K562 (cell line): Measurements from ENCODE around the gene TMEM107. TPM values are rescaled to one million over a fixed set of nuclear protein-coding genes. Genes with fewer than 3 reads are reported as not detected.

ENCODE experiments used
- BRCA1 ChIP-seq, 2 experiments: fragments of 450-650 bp in 1 of 2; sonication (generic) in 1 of 2; formaldehyde crosslinking in 1 of 2; IDR thresholded peaks; 2 replicates each; pipeline versions ENCODE4 v1.5.0 to v1.6.1; 2017 to 2020; ENCODE audit warnings: mild to moderate bottlenecking in 1 of 2, missing genetic modification reagents in 1 of 2
- ELF1 ChIP-seq: fragments of 200-800 bp; sonication (Bioruptor generic); IDR thresholded peaks from 2 replicates; pipeline ENCODE4 v1.6.1; 2016; ENCODE audit warnings: missing genetic modification characterization, missing compliant biosample characterization
- HDAC2 ChIP-seq: fragments of 450-650 bp; IDR thresholded peaks from 2 replicates; pipeline ENCODE4 v1.6.1; 2016; ENCODE audit warnings: mild to moderate bottlenecking
- ILK ChIP-seq: fragments of 450-650 bp; IDR thresholded peaks from 2 replicates; pipeline ENCODE4 v1.6.1; 2016; ENCODE audit warnings: missing genetic modification characterization, low read depth, mild to moderate bottlenecking, missing compliant biosample characterization, moderate library complexity, borderline replicate concordance
- KAT2B ChIP-seq: IDR thresholded peaks from one replicate; pipeline ENCODE4 v1.6.1; 2012; ENCODE audit warnings: low read depth, mild to moderate bottlenecking, control low read depth, inconsistent platforms, low read length, moderate library complexity
- NCOA6 ChIP-seq: fragments of 450-650 bp; IDR thresholded peaks from 2 replicates; pipeline ENCODE4 v1.6.1; 2017; ENCODE audit warnings: mild to moderate bottlenecking
- PTTG1 ChIP-seq: fragments of 450-650 bp; IDR thresholded peaks from 2 replicates; pipeline ENCODE4 v1.6.1; 2016; ENCODE audit warnings: low read depth, mild to moderate bottlenecking, missing genetic modification characterization, missing compliant biosample characterization
- RAD51 ChIP-seq: fragments of 450-650 bp; IDR thresholded peaks from 2 replicates; pipeline ENCODE4 v1.7.1; 2016; ENCODE audit warnings: low read depth, mild to moderate bottlenecking, borderline replicate concordance
- RBM34 ChIP-seq: fragments of 200-400 bp; formaldehyde crosslinking; IDR thresholded peaks from 2 replicates; pipeline ENCODE4 v1.6.1; 2018; ENCODE audit warnings: low read length, borderline replicate concordance; ENCODE audit not compliant: insufficient read depth
- SOX6 ChIP-seq: fragments of 450-650 bp; IDR thresholded peaks from 2 replicates; pipeline ENCODE4 v1.6.1; 2014; ENCODE audit warnings: mild to moderate bottlenecking
- SUPT5H ChIP-seq: fragments of 450-650 bp; IDR thresholded peaks from 2 replicates; pipeline ENCODE4 v1.6.1; 2016
- TRIM28 ChIP-seq: fragments of 450-650 bp; IDR thresholded peaks from 2 replicates; pipeline ENCODE4 v1.6.1; 2017
- XRCC3 ChIP-seq: fragments of 450-650 bp; IDR thresholded peaks from 2 replicates; pipeline ENCODE4 v1.6.1; 2017; ENCODE audit warnings: mild to moderate bottlenecking, moderate library complexity
- YBX1 ChIP-seq: fragments of 450-650 bp; IDR thresholded peaks from 2 replicates; pipeline ENCODE4 v1.7.1; 2016; ENCODE audit warnings: mild to moderate bottlenecking
- ZBTB5 ChIP-seq: fragments of 450-650 bp; IDR thresholded peaks from 2 replicates; pipeline ENCODE4 v1.6.1; 2017; ENCODE audit warnings: antibody characterized with exemption
- ZNF785 ChIP-seq: fragments of 250-450 bp; sonication (Bioruptor Pico); IDR thresholded peaks from 2 replicates; pipeline ENCODE4 v1.4.0; 2020; ENCODE audit warnings: mild to moderate bottlenecking
- polyA plus RNA-seq, 8 experiments: library from polyadenylated mRNA; depleted of rRNA in 4 of 8; stranded (reverse) in 5 of 8; unstranded in 3 of 8; fragments of >200 nt; fragmentation: Nextera tagmentation in 2 of 8; fragmentation: Illumina TruSeq in 1 of 8; extraction: Ambion mirVana in 2 of 8; extraction: Trizol in 1 of 8; gene quantifications; 2 replicates each; pipeline versions ENCODE4 v1.2.1 to v1.2.3, GENCODE V29; 2011 to 2014; ENCODE audit warnings: inconsistent platforms in 1 of 8, missing spikeins in 1 of 8
- total RNA-seq, 7 experiments: library from RNA; depleted of rRNA in 6 of 7; stranded (reverse); fragments of >200 nt in 6 of 7; fragmentation: Illumina TruSeq in 2 of 7; extraction: Trizol in 2 of 7; gene quantifications; 2 replicates each; pipeline versions ENCODE4 v1.2.1 to v1.2.3, GENCODE V29; 2011 to 2021; ENCODE audit warnings: low replicate concordance in 1 of 7
- TF ChIP-seq, protein P1 (sequence below): fragments of 450-650 bp; IDR thresholded peaks from 2 replicates; pipeline ENCODE4 v1.6.1; 2016; ENCODE audit warnings: low read depth

Gene TMEM107
- total and polyA plus RNA-seq, 9 of the 15 experiments (the other 6 are each of a cell fraction or from before 2014, with no cell fraction given): 7.1 to 26.2 (median 16.9) TPM

- TF ChIP-seq PTTG1 (tag) (no peak), ILK (no peak), ZNF785 (no peak), NCOA6 (peak; percentile 95), ZBTB5 (no peak), RAD51 (peak; percentile 72; the same call in 1 of the 2 replicates), XRCC3 (no peak), KAT2B (no peak), TRIM28 (no peak), RBM34 (no peak), ELF1 (tag) (peak; percentile 91), YBX1 (no peak), HDAC2 (0 out of 2 replicates have a peak, but pooled peaks have one; percentile 14), SUPT5H (peak; percentile 65), SOX6 (peak; percentile 15; the same call in 1 of the 2 replicates), BRCA1 (IDR thresholded peaks at IDR 0.05) (no peak), BRCA1 (CRISPR knock-in tag; IDR thresholded peaks at IDR 0.05) (no peak)
- TF ChIP-seq, protein P1, sequence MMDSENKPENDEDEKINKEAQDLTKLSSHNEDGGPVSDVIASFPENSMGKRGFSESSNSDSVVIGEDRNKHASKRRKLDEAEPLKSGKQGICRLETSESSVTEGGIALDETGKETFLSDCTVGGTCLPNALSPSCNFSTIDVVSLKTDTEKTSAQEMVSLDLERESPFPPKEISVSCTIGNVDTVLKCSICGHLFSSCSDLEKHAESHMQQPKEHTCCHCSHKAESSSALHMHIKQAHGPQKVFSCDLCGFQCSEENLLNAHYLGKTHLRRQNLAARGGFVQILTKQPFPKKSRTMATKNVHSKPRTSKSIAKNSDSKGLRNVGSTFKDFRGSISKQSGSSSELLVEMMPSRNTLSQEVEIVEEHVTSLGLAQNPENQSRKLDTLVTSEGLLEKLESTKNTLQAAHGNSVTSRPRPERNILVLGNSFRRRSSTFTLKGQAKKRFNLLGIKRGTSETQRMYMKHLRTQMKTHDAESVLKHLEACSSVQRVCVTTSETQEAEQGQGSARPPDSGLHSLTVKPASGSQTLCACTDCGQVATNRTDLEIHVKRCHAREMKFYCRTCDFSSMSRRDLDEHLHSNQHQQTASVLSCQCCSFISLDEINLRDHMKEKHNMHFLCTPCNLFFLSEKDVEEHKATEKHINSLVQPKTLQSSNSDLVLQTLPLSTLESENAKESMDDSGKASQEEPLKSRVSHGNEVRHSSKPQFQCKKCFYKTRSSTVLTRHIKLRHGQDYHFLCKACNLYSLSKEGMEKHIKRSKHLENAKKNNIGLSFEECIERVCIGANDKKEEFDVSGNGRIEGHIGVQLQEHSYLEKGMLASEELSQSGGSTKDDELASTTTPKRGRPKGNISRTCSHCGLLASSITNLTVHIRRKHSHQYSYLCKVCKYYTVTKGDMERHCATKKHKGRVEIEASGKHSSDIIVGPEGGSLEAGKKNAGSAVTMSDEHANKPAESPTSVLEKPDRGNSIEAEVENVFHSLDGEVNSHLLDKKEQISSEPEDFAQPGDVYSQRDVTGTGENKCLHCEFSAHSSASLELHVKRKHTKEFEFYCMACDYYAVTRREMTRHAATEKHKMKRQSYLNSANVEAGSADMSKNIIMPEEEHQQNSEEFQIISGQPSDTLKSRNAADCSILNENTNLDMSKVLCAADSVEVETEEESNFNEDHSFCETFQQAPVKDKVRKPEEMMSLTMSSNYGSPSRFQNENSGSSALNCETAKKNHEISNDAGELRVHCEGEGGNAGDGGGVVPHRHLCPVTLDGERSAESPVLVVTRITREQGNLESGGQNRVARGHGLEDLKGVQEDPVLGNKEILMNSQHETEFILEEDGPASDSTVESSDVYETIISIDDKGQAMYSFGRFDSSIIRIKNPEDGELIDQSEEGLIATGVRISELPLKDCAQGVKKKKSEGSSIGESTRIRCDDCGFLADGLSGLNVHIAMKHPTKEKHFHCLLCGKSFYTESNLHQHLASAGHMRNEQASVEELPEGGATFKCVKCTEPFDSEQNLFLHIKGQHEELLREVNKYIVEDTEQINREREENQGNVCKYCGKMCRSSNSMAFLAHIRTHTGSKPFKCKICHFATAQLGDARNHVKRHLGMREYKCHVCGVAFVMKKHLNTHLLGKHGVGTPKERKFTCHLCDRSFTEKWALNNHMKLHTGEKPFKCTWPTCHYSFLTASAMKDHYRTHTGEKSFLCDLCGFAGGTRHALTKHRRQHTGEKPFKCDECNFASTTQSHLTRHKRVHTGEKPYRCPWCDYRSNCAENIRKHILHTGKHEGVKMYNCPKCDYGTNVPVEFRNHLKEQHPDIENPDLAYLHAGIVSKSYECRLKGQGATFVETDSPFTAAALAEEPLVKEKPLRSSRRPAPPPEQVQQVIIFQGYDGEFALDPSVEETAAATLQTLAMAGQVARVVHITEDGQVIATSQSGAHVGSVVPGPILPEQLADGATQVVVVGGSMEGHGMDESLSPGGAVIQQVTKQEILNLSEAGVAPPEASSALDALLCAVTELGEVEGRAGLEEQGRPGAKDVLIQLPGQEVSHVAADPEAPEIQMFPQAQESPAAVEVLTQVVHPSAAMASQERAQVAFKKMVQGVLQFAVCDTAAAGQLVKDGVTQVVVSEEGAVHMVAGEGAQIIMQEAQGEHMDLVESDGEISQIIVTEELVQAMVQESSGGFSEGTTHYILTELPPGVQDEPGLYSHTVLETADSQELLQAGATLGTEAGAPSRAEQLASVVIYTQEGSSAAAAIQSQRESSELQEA: no peak
These were observed 13.7 kb upstream of the TMEM107 start, which contains the start of gene BORCS6 (continued) for GRCh38 chr17:8189711-8190477.
